ENCODE measurements around the gene PUM1.

PUM1 gene

GRCh38 chr1:30966690-30967369, 98.7 kb downstream of the PUM1 start:
- H3K27me3 ChIP-seq (ENCODE audit: control insufficient read depth in 3 of 3, insufficient read depth in 3 of 3, low read depth in 1 of 3, low read length in 3 of 3): no peaks in the 10 kb centered on the region
- no peak overlapping the region for H2BK120ac ChIP-seq (ENCODE audit: low read depth, low read length)
- no peak overlapping the region for H2BK15ac ChIP-seq (ENCODE audit: low read length)
- H3K23ac ChIP-seq (ENCODE audit: low read depth, low read length, poor library complexity): no peak overlapping the region
- H2AFZ ChIP-seq (ENCODE audit: low read length): no peak overlapping the region
- H3K79me1 ChIP-seq (ENCODE audit: low read depth, low read length): peaks cover 3% of the 10 kb centered on the region
- no peak overlapping the region for H3K14ac ChIP-seq (ENCODE audit: low read length)
- whole genome bisulfite sequencing, 2 donors (ENCODE audit: extremely low coverage in 2 of 2, insufficient read length in 2 of 2, insufficient replicate concordance in 1 of 2): 100% methylated on average over 1 of the region's 8 CpGs; no CpG with 5 or more reads in 1 of the 2 donors
- no peaks in the 10 kb centered on the region for H3K9me3 ChIP-seq (replicated peaks in 1 of 2; ENCODE audit: control insufficient read depth in 2 of 2, insufficient read depth in 1 of 2, low read depth in 1 of 2, low read length in 2 of 2)
- no peak overlapping the region for H3K4me2 ChIP-seq (ENCODE audit: insufficient read depth, low read length, poor library complexity, severe bottlenecking)
- no peak overlapping the region for H4K91ac ChIP-seq (ENCODE audit: low read depth, low read length, poor library complexity)
- no peaks in the 10 kb centered on the region for H3K4me1 ChIP-seq (ENCODE audit: control insufficient read depth in 2 of 2, insufficient read depth in 1 of 2, low read depth in 1 of 2, low read length in 2 of 2)
- H2BK12ac ChIP-seq (ENCODE audit: low read length): no peak overlapping the region
- DNase-seq (ENCODE audit: low spot score): no peak
- no peak overlapping the region for H3K9ac ChIP-seq (ENCODE audit: low read depth, low read length, poor library complexity)
- no peak overlapping the region for H3K27ac ChIP-seq (replicated peaks; ENCODE audit: low read length)
- H2BK5ac ChIP-seq (ENCODE audit: low read length): no peak overlapping the region
- no peak overlapping the region for H3K4me3 ChIP-seq (ENCODE audit: low read length in 2 of 2)
- H2AK5ac ChIP-seq (ENCODE audit: low read depth, low read length): no peak overlapping the region
- H3K4ac ChIP-seq (ENCODE audit: low read length): no peak overlapping the region
- no peak overlapping the region for H4K8ac ChIP-seq (ENCODE audit: low read depth, low read length)
- peaks cover 36 to 100% of the 10 kb centered on the region in 2 donors for H3K36me3 ChIP-seq (replicated peaks in 1 of 2; ENCODE audit: control insufficient read depth in 2 of 2, insufficient read depth in 2 of 2, low read length in 2 of 2)
- no peak overlapping the region for H3K18ac ChIP-seq (ENCODE audit: low read length)

GRCh38 chr1:30965924-30966599, 99.5 kb downstream of the PUM1 start:
- peaks cover 39 to 100% of the 10 kb centered on the region in 2 donors for H3K36me3 ChIP-seq (replicated peaks in 1 of 2; ENCODE audit: control insufficient read depth in 2 of 2, insufficient read depth in 2 of 2, low read length in 2 of 2)
- H3K27ac ChIP-seq (replicated peaks; ENCODE audit: low read length): no peak overlapping the region

GRCh38 chr1:30964706-30965105, 100.8 kb downstream of the PUM1 start:
- H3K4me3 ChIP-seq (ENCODE audit: low read length in 2 of 2): no peak overlapping the region
- no peak overlapping the region for H3K14ac ChIP-seq (ENCODE audit: low read length)
- no peak for DNase-seq (ENCODE audit: low spot score)
- H3K18ac ChIP-seq (ENCODE audit: low read length): no peak overlapping the region
- H2AFZ ChIP-seq (ENCODE audit: low read length): no peak overlapping the region
- H2BK5ac ChIP-seq (ENCODE audit: low read length): no peak overlapping the region
- H2BK120ac ChIP-seq (ENCODE audit: low read depth, low read length): no peak overlapping the region
- H3K9me3 ChIP-seq (replicated peaks in 1 of 2; ENCODE audit: control insufficient read depth in 2 of 2, insufficient read depth in 1 of 2, low read depth in 1 of 2, low read length in 2 of 2): peaks cover 0 to 3% of the 10 kb centered on the region in 2 donors
- no peak overlapping the region for H4K91ac ChIP-seq (ENCODE audit: low read depth, low read length, poor library complexity)
- H3K4me1 ChIP-seq (ENCODE audit: control insufficient read depth in 2 of 2, insufficient read depth in 1 of 2, low read depth in 1 of 2, low read length in 2 of 2): no peaks in the 10 kb centered on the region
- no CpG with 5 or more reads among the region's 7 CpGs for WGBS, 2 donors (ENCODE audit: extremely low coverage in 2 of 2, insufficient read length in 2 of 2, insufficient replicate concordance in 1 of 2)
- H2BK12ac ChIP-seq (ENCODE audit: low read length): no peak overlapping the region
- no peak overlapping the region for H3K9ac ChIP-seq (ENCODE audit: low read depth, low read length, poor library complexity)
- no peak overlapping the region for H4K8ac ChIP-seq (ENCODE audit: low read depth, low read length)
- no peak overlapping the region for H2AK5ac ChIP-seq (ENCODE audit: low read depth, low read length)
- H3K4me2 ChIP-seq (ENCODE audit: insufficient read depth, low read length, poor library complexity, severe bottlenecking): no peak overlapping the region
- H3K36me3 ChIP-seq (replicated peaks in 1 of 2; ENCODE audit: control insufficient read depth in 2 of 2, insufficient read depth in 2 of 2, low read length in 2 of 2): peaks cover 40 to 100% of the 10 kb centered on the region in 2 donors
- H3K27ac ChIP-seq (replicated peaks; ENCODE audit: low read length): no peak overlapping the region
- peaks cover 2% of the 10 kb centered on the region for H3K79me1 ChIP-seq (ENCODE audit: low read depth, low read length)
- H3K23ac ChIP-seq (ENCODE audit: low read depth, low read length, poor library complexity): no peak overlapping the region
- H3K27me3 ChIP-seq (ENCODE audit: control insufficient read depth in 3 of 3, insufficient read depth in 3 of 3, low read depth in 1 of 3, low read length in 3 of 3): no peaks in the 10 kb centered on the region
- H3K4ac ChIP-seq (ENCODE audit: low read length): no peak overlapping the region
- H2BK15ac ChIP-seq (ENCODE audit: low read length): no peak overlapping the region

More at GRCh38 chr1:30965924-30966599, 99.5 kb downstream of the PUM1 start:
- H3K14ac ChIP-seq (ENCODE audit: low read length): no peak overlapping the region
- H4K91ac ChIP-seq (ENCODE audit: low read depth, low read length, poor library complexity): no peak overlapping the region
- no peak for DNase-seq (ENCODE audit: low spot score)
- no peak overlapping the region for H3K4ac ChIP-seq (ENCODE audit: low read length)
- H2BK15ac ChIP-seq (ENCODE audit: low read length): no peak overlapping the region
- no peak overlapping the region for H2AFZ ChIP-seq (ENCODE audit: low read length)
- H3K4me1 ChIP-seq (ENCODE audit: control insufficient read depth in 2 of 2, insufficient read depth in 1 of 2, low read depth in 1 of 2, low read length in 2 of 2): no peaks in the 10 kb centered on the region
- peaks cover 0 to 3% of the 10 kb centered on the region in 2 donors for H3K9me3 ChIP-seq (replicated peaks in 1 of 2; ENCODE audit: control insufficient read depth in 2 of 2, insufficient read depth in 1 of 2, low read depth in 1 of 2, low read length in 2 of 2)
- no peak overlapping the region for H4K8ac ChIP-seq (ENCODE audit: low read depth, low read length)
- H3K18ac ChIP-seq (ENCODE audit: low read length): no peak overlapping the region
- H3K23ac ChIP-seq (ENCODE audit: low read depth, low read length, poor library complexity): no peak overlapping the region
- no peak overlapping the region for H2BK5ac ChIP-seq (ENCODE audit: low read length)
- H3K79me1 ChIP-seq (ENCODE audit: low read depth, low read length): peaks cover 2% of the 10 kb centered on the region
- no peak overlapping the region for H2AK5ac ChIP-seq (ENCODE audit: low read depth, low read length)
- no peak overlapping the region for H3K9ac ChIP-seq (ENCODE audit: low read depth, low read length, poor library complexity)
- H3K27me3 ChIP-seq (ENCODE audit: control insufficient read depth in 3 of 3, insufficient read depth in 3 of 3, low read depth in 1 of 3, low read length in 3 of 3): no peaks in the 10 kb centered on the region
- H3K4me2 ChIP-seq (ENCODE audit: insufficient read depth, low read length, poor library complexity, severe bottlenecking): no peak overlapping the region
- no peak overlapping the region for H3K4me3 ChIP-seq (ENCODE audit: low read length in 2 of 2)
- no CpG with 5 or more reads among the region's 8 CpGs for WGBS, 2 donors (ENCODE audit: extremely low coverage in 2 of 2, insufficient read length in 2 of 2, insufficient replicate concordance in 1 of 2)
- no peak overlapping the region for H2BK12ac ChIP-seq (ENCODE audit: low read length)
- H2BK120ac ChIP-seq (ENCODE audit: low read depth, low read length): no peak overlapping the region
